Body of pancreas (tissue), 4 donors: ENCODE measurements around the gene RHBDF2. TPM values are rescaled to one million over a fixed set of nuclear protein-coding genes. Genes with fewer than 3 reads are reported as not detected.
"Not testable (repeated sequence)": the region's sequence is repeated elsewhere in the genome, so short reads cannot be mapped to it uniquely, and the experiment has no call there.

ENCODE experiments used
- ATAC-seq: fragments of 150-250 bp; one replicate; pipeline ENCODE4 v1.9.1; 2016
- DNase-seq, 4 donors: peaks; one replicate each; pipeline ENCODE4 v3.0.0-alpha.2; 2019
- H3K27ac ChIP-seq, 4 donors: fragments of 200-600 bp; sonication (generic); 1 replicate in 3 of 4; 2 replicates in 1 of 4; pipeline versions ENCODE4 v1.5.1 to v1.6.1; 2016 to 2019; ENCODE audit warnings: mild to moderate bottlenecking in 1 of 4, mixed read lengths in 1 of 4, moderate library complexity in 1 of 4
- H3K27me3 ChIP-seq, 2 donors: fragments of 200-600 bp; sonication (generic); one replicate each; pipeline ENCODE4 v1.6.0; 2016; ENCODE audit warnings: mild to moderate bottlenecking in 1 of 2
- H3K36me3 ChIP-seq, 2 donors: fragments of 200-600 bp; sonication (generic); replicated peaks in 1 of 2; 2 replicates each; pipeline ENCODE4 v1.5.1; 2016; ENCODE audit warnings: low read depth in 2 of 2; ENCODE audit not compliant: insufficient read depth in 1 of 2
- H3K4me1 ChIP-seq: fragments of 200-600 bp; sonication (generic); one replicate; pipeline ENCODE4 v1.6.0; 2016
- H3K4me3 ChIP-seq, 2 donors: fragments of 200-600 bp; sonication (generic); 1 replicate in 1 of 2; 2 replicates in 1 of 2; pipeline ENCODE4 v1.5.1; 2016 to 2019
- H3K9me3 ChIP-seq, 3 donors: fragments of 200-600 bp; sonication (generic); 1 replicate in 2 of 3; 2 replicates in 1 of 3; pipeline ENCODE4 v1.5.1; 2016
- CTCF ChIP-seq, 7 experiments: fragments of 450-650 bp in 4 of 7; fragments of 200-600 bp in 3 of 7; sonication (generic) in 3 of 7; IDR thresholded peaks; one replicate each; pipeline ENCODE4 v1.5.1; 2016 to 2019; ENCODE audit warnings: antibody characterized with exemption in 7 of 7
- POLR2A ChIP-seq, 3 donors: fragments of 450-650 bp; IDR thresholded peaks; one replicate each; pipeline ENCODE4 v1.6.1; 2016; ENCODE audit warnings: antibody characterized with exemption in 3 of 3, mild to moderate bottlenecking in 2 of 3
- WGBS, 2 donors: methylation state at CpG; one replicate each; pipeline ENCODE4 v1.1.5; 2017; 5-methylcytosine and 5-hydroxymethylcytosine counted together
- intact Hi-C: fragments of 100-400 bp; cut with DNase I; formaldehyde crosslinking; loops from one replicate; pipeline ENCODE4 v1.15.1; 2023
- total RNA-seq, 2 donors: library from RNA; depleted of rRNA; stranded (reverse); fragments of >200 nt; gene quantifications; one replicate each; pipeline ENCODE4 v1.1.0, GENCODE V29; 2016

Gene RHBDF2
- total RNA-seq, 2 donors from 2014 or later: 23.1 to 48.1 TPM

- peak overlapping the region; percentile 30 to 78 (median 64) for H3K27ac ChIP-seq
- H3K9me3 ChIP-seq: no peaks in the 10 kb centered on the region
- no peaks in the 10 kb centered on the region for H3K27me3 ChIP-seq
- H3K4me3 ChIP-seq: no peak overlapping the region
- peak; percentile 36 for ATAC-seq
- DNase-seq: peak; percentile 44 to 69 (median 63)
- intact Hi-C loops: loop anchor here (10.0 kb wide), 1 partner anchor 185 kb away; the partner anchor contains the start of gene MXRA7
- peaks cover 15% of the 10 kb centered on the region for H3K4me1 ChIP-seq
- no peak for TF ChIP-seq CTCF (IDR thresholded peaks at IDR 0.05)
- no peak for TF ChIP-seq POLR2A (IDR thresholded peaks at IDR 0.05)
- no peaks in the 10 kb centered on the region for H3K36me3 ChIP-seq
- 50 to 61% methylated on average over 5 to 20 of the region's 20 CpGs for WGBS, 2 donors
Observed at GRCh38 chr17:76529224-76530094, 28.2 kb upstream of the RHBDF2 start.

GRCh38 chr17:76528528-76529223 is 27.5 kb upstream of the RHBDF2 start:
- ATAC-seq (no peak), DNase-seq (no peak)
- Histone ChIP-seq H3K27ac (peak overlapping the region; percentile 30 to 78 (median 64)), H3K4me3 (no peak overlapping the region), H3K4me1 (peaks cover 18% of the 10 kb centered on the region), H3K36me3 (no peaks in the 10 kb centered on the region), H3K9me3 (no peaks in the 10 kb centered on the region), H3K27me3 (no peaks in the 10 kb centered on the region)
- 50 to 70% methylated on average over 28 to 31 of the region's 31 CpGs for WGBS, 2 donors
- no peak for TF ChIP-seq CTCF (IDR thresholded peaks at IDR 0.05)
- no peak for TF ChIP-seq POLR2A (IDR thresholded peaks at IDR 0.05)
- intact Hi-C loops: loop anchor here (10.0 kb wide), 1 partner anchor 186 kb away; the partner anchor contains the start of gene MXRA7

- no peaks in the 10 kb centered on the region for H3K36me3 ChIP-seq
- no peak for DNase-seq
- 70 to 76% methylated on average over 6 to 15 of the region's 15 CpGs for WGBS, 2 donors
- H3K4me3 ChIP-seq: no peak overlapping the region
- no peak for ATAC-seq
- intact Hi-C loops: loop anchor here (10.0 kb wide), 1 partner anchor 187 kb away; the partner anchor contains the start of gene MXRA7
- H3K9me3 ChIP-seq: no peaks in the 10 kb centered on the region
- TF ChIP-seq POLR2A (IDR thresholded peaks at IDR 0.05) (no peak), CTCF (IDR thresholded peaks at IDR 0.05) (no peak)
- H3K4me1 ChIP-seq: peaks cover 24% of the 10 kb centered on the region
- H3K27ac ChIP-seq: peak overlapping the region; percentile 2 to 78 (median 64)
- no peaks in the 10 kb centered on the region for H3K27me3 ChIP-seq
Observed at GRCh38 chr17:76528156-76528527, 26.9 kb upstream of the RHBDF2 start.

GRCh38 chr17:76527430-76528111 is 26.3 kb upstream of the RHBDF2 start:
- peak; percentile 22 for ATAC-seq
- H3K4me3 ChIP-seq: no peak overlapping the region
- DNase-seq: peak in 3 of 4 donors; percentile 34 to 40 (median 39)
- peaks cover 0 to 3% of the 10 kb centered on the region in 2 donors for H3K27me3 ChIP-seq
- intact Hi-C loops: loop anchor here (10.0 kb wide), 1 partner anchor 187 kb away; the partner anchor contains the start of gene MXRA7
- H3K27ac ChIP-seq: peak overlapping the region in 3 of 4 donors; percentile 52 to 76 (median 56)
- H3K9me3 ChIP-seq: no peaks in the 10 kb centered on the region
- no peaks in the 10 kb centered on the region for H3K36me3 ChIP-seq
- WGBS, 2 donors: 36 to 58% methylated on average over 17 to 26 of the region's 26 CpGs
- peaks cover 28% of the 10 kb centered on the region for H3K4me1 ChIP-seq
- TF ChIP-seq CTCF (IDR thresholded peaks at IDR 0.05): no peak
- TF ChIP-seq POLR2A (IDR thresholded peaks at IDR 0.05): no peak

GRCh38 chr17:76527016-76527415 is 25.8 kb upstream of the RHBDF2 start:
- WGBS, 2 donors: 61 to 71% methylated on average over 9 of the region's 9 CpGs
- H3K27me3 ChIP-seq, H3K9me3 ChIP-seq, H3K4me3 ChIP-seq, DNase-seq, ATAC-seq, H3K36me3 ChIP-seq: not testable (repeated sequence)
- intact Hi-C loops: loop anchor here (10.0 kb wide), 1 partner anchor 188 kb away; the partner anchor contains the start of gene MXRA7
- H3K27ac ChIP-seq: peak overlapping the region in 2 of 4 donors; percentile 21 to 56
- peaks cover 28% of the 10 kb centered on the region for H3K4me1 ChIP-seq

- H3K9me3 ChIP-seq, H3K4me3 ChIP-seq, H3K27me3 ChIP-seq, DNase-seq, ATAC-seq, H3K36me3 ChIP-seq: not testable (repeated sequence)
- Histone ChIP-seq H3K27ac (peak overlapping the region in 2 of 4 donors; percentile 10 to 26), H3K4me1 (peaks cover 28% of the 10 kb centered on the region)
- 76% methylated on average over 6 to 8 of the region's 8 CpGs for WGBS, 2 donors
- intact Hi-C loops: loop anchor here (10.0 kb wide), 1 partner anchor 189 kb away; the partner anchor contains the start of gene MXRA7
Observed at GRCh38 chr17:76525513-76525833, 24.2 kb upstream of the RHBDF2 start.
